Activated CD8-positive, alpha-beta memory T cell treated with anti-CD3 and anti-CD28 coated beads, Interleukin-2, amount 10 ng/mL, durations not matched to agents 7 days and 5 days (primary cell): ENCODE results near the gene POLR1C. TPM values are rescaled to one million over a fixed set of nuclear protein-coding genes. Genes with fewer than 3 reads are reported as not detected.

Experiments
- total RNA-seq, 2 experiments: library from RNA; stranded (reverse); gene quantifications; one replicate each; pipeline ENCODE4 v1.2.3, GENCODE V29; 2021

POLR1C gene
- total RNA-seq, 2 experiments from 2014 or later = 30.8 to 48.2 TPM

Other genes starting within 250 kb of the POLR1C start
- not detected for gene SLC22A7, start 218.8 kb upstream of the POLR1C start, total RNA-seq
- gene CRIP3, start 208.3 kb upstream of the POLR1C start, total RNA-seq = under 1 TPM; 0.50 to 0.66 TPM
- 10 to 100 TPM in 1 of 2 experiments, 1 to 10 TPM in 1; 9.7 to 12.8 TPM for gene ZNF318, start 147.4 kb upstream of the POLR1C start, total RNA-seq
- gene ABCC10, start 89.5 kb upstream of the POLR1C start, total RNA-seq = 10 to 100 TPM; 52.0 to 59.6 TPM
- gene DLK2, start 61.5 kb upstream of the POLR1C start, total RNA-seq = not detected
- 10 to 100 TPM; 41.1 to 41.8 TPM for gene TJAP1, start 39.5 kb upstream of the POLR1C start, total RNA-seq
- gene LRRC73, start 6.7 kb upstream of the POLR1C start, total RNA-seq = under 1 TPM in 1 of 2 experiments, not detected in 1; 0.09 TPM
- 10 to 100 TPM; 50.9 to 56.3 TPM for gene YIPF3, start 163 bp upstream of the POLR1C start, total RNA-seq
- 100 to 1,000 TPM in 1 of 2 experiments, 10 to 100 TPM in 1; 83.2 to 105 TPM for gene XPO5, start 58.9 kb downstream of the POLR1C start, total RNA-seq
- 10 to 100 TPM; 65.4 to 91.4 TPM for gene POLH, start 59.1 kb downstream of the POLR1C start, total RNA-seq
- gene GTPBP2, start 112.2 kb downstream of the POLR1C start, total RNA-seq = 100 to 1,000 TPM; 117 to 130 TPM
- 10 to 100 TPM; 37.9 to 41.1 TPM for gene MAD2L1BP, start 118.8 kb downstream of the POLR1C start, total RNA-seq
- gene RSPH9, start 127.9 kb downstream of the POLR1C start, total RNA-seq = not detected
- 10 to 100 TPM; 41.0 to 47.4 TPM for gene MRPS18A, start 170.7 kb downstream of the POLR1C start, total RNA-seq